NB4 (cell line): Measurements from ENCODE around the gene AMHR2.
"Not testable (repeated sequence)": the region's sequence is repeated elsewhere in the genome, so short reads cannot be mapped to it uniquely, and the experiment has no call there.

ENCODE experiments used
- DNase-seq: peaks from one replicate; pipeline ENCODE4 v3.0.0; 2010; ENCODE audit warnings: low read depth
- H3K4me3 ChIP-seq: one replicate; pipeline ENCODE4 v1.5.1; 2011; ENCODE audit warnings: mild to moderate bottlenecking, low read depth, low read length, moderate library complexity
- MAX ChIP-seq: IDR thresholded peaks from 2 replicates; pipeline ENCODE4 v1.6.1; 2011; ENCODE audit warnings: low read depth, low read length
- MYC ChIP-seq: IDR thresholded peaks from 2 replicates; pipeline ENCODE4 v1.6.1; 2011; ENCODE audit warnings: low read depth, low read length
- POLR2A ChIP-seq: IDR thresholded peaks from 2 replicates; pipeline ENCODE4 v1.6.1; 2011; ENCODE audit warnings: mild to moderate bottlenecking; ENCODE audit not compliant: insufficient read length; ENCODE audit errors: extremely low read depth
- TF ChIP-seq, protein P1 (sequence below): IDR thresholded peaks from one replicate; pipeline ENCODE4 v1.5.1; 2012; ENCODE audit warnings: low read depth, low read length

AMHR2 gene

GRCh38 chr12:53423597-53423996 lies at the start of gene AMHR2:
Gene AMHR2, plus strand, starts transcription at chr12:53423855. Its CDS starts 80 bp downstream, at chr12:53423935.
- TF ChIP-seq, protein P1, sequence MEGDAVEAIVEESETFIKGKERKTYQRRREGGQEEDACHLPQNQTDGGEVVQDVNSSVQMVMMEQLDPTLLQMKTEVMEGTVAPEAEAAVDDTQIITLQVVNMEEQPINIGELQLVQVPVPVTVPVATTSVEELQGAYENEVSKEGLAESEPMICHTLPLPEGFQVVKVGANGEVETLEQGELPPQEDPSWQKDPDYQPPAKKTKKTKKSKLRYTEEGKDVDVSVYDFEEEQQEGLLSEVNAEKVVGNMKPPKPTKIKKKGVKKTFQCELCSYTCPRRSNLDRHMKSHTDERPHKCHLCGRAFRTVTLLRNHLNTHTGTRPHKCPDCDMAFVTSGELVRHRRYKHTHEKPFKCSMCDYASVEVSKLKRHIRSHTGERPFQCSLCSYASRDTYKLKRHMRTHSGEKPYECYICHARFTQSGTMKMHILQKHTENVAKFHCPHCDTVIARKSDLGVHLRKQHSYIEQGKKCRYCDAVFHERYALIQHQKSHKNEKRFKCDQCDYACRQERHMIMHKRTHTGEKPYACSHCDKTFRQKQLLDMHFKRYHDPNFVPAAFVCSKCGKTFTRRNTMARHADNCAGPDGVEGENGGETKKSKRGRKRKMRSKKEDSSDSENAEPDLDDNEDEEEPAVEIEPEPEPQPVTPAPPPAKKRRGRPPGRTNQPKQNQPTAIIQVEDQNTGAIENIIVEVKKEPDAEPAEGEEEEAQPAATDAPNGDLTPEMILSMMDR, result no peak
- TF ChIP-seq MAX, result no peak
- no peak for TF ChIP-seq POLR2A
- H3K4me3 ChIP-seq, result no peak within 1 kb of the TSS
- DNase-seq, result no peak

DNA sequence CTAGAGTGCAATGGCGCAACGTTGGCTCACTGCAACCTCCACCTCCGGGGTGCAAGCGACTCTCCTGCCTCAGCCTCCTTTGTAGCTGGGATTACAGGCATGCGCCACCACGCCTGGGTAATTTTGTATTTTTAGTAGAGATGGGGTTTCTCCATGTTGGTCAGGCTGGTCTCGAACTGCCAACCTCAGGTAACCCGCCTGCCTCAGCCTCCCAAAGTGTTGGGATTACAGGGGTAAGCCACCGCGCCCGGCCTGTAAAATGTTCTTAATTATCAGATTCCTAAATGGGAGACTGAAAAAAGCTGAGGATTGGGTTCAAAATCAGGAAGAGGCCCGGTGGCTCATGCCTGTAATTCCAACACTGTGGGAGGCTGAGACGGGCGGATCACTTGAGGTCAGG lies 49.4 kb upstream of the AMHR2 start:
- not testable (repeated sequence) for DNase-seq, H3K4me3 ChIP-seq

- no peak for DNase-seq
- H3K4me3 ChIP-seq, result no peak overlapping the region
- TF ChIP-seq, protein P1, result no peak
- TF ChIP-seq MYC (no peak), MAX (no peak), POLR2A (no peak)
Observed at GRCh38 chr12:53376747-53377146, 46.9 kb upstream of the AMHR2 start.

- TF ChIP-seq MYC, result no peak
- TF ChIP-seq POLR2A, result no peak
- TF ChIP-seq, protein P1, result no peak
- no peak for TF ChIP-seq MAX
Observed at GRCh38 chr12:53378222-53378621, 45.4 kb upstream of the AMHR2 start.

GRCh38 chr12:53378724-53379388 lies 44.8 kb upstream of the AMHR2 start:
- peak; percentile 48 for DNase-seq
- TF ChIP-seq MAX, result no peak
- no peak for TF ChIP-seq MYC
- no peak for TF ChIP-seq POLR2A
- TF ChIP-seq, protein P1, result no peak
- peak overlapping the region; percentile 69 for H3K4me3 ChIP-seq

More at GRCh38 chr12:53378222-53378621, 45.4 kb upstream of the AMHR2 start:
- H3K4me3 ChIP-seq, result peak overlapping the region; percentile 69
- no peak for DNase-seq

DNA sequence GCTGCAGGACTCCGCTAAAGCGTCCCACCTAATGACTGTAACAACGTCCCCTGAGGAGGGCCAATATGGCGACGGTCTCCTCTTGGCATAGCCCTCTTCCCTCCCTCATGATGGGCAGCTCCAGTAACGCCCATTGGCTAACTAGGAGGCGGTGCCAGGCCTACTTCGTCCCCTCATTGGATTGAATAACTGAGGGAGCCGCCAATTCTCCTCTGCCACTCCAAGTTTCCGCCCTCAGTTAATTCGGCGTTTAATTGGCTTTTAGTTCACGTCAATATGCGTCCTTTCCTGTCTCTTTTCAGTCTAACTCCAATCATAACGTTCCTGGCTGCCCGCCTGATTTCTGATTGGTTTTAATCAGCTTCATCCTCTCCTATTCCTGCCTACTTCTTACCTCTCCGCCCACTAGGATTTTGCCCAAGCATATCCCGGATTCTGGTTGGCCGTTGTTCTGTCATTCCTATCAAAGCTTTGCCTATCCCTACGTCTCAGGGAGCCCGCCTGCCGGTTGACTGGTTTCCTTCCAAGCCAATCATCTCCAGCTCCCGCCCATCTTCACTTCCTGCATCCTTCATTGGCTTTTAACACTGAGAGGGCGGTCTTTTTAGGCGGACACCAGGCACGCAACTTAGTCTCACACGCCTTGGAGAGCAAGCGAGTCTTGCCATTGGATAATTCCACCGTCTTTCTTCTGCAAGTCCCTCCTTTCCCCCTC lies 44.1 kb upstream of the AMHR2 start:
- peak overlapping the region; percentile 69 for H3K4me3 ChIP-seq
- TF ChIP-seq MAX (no peak), MYC (peak; percentile 61), POLR2A (peak; percentile 97)
- TF ChIP-seq, protein P1, result no peak
- DNase-seq, result peak; percentile 100
